Activated CD4-positive, alpha-beta T cell treated with anti-CD3 and anti-CD28 coated beads, Interleukin-2, amount 50 U/mL, for 48 hours (primary cell): Measurements from ENCODE around the gene SCAPER.

Source experiments
- DNase-seq, 2 experiments: peaks; one replicate each; pipeline ENCODE4 v3.0.0-alpha.2; 2020

SCAPER gene

GRCh38 chr15:76386178-76386577, 519.0 kb downstream of the SCAPER start:
- no peak for DNase-seq

DNA sequence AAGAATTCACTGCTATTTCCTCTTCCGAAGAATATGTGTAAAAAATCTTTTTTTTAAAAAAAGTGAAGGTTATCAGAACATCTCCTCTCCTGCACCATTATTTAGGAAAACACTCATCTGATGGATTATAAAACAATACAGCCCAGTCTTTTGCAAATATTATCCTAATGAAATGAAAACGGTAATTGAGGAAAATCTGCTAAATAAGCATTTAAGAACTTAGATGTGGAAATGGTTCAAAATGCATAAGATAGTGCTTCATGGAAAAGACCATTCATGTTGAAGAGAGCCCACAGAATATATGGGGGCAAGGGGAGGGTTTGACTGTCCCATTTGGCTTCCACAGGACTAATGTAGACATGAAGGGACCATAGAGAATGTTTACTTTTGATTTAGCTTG, 520.7 kb downstream of the SCAPER start:
- no peak for DNase-seq

DNA sequence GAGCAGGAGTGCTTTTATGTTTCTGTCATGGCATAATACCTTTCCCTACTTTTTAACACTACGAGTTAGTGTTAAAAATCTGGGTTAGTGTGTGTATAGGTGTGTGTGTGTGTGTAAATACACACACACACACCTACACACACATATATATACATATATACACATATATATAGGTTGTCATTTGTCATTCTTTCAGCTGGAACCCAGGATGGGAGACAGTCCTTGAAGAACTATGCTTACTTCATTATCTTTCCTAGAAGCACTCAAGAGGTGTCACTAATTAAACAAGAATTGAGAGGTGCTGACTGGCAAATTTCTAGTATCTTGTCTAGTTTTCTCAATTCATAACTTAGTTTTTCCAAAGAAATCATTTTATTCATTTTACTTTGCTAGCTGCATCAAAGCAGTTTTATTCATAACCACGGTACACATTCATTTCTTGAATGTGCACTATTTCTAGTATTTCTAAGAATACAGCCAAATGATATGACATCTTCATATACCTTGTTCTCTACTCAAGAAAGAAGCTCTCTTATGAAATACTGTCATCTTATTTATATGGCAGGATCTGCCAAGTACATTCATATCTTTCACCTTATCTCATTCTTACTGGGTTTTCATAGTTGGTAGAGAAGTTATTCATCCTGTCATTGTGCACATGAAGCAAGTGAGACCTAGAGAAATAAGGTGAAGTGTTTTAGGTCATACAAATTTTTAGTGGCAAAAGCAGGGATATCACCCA, 522.0 kb downstream of the SCAPER start:
- DNase-seq, result no peak

DNA sequence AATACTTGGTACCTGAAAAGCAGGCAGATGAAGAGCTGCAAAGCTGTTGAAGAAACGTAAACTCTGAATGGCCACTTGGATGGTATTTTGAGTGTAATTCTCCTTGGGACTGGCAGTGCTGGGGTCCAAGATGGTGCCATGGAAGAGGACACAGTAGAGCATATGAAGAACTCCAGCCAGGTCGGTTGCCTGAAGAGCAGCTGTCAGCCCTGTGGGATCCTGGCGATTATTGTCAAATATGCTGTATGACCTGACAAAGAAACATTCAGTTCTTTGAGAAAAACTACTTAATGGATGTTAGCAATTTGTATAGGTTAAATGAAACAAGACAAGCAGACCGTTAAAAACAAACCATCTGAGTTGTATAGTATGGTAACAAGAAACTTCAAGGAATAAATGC, 523.8 kb downstream of the SCAPER start:
- no peak for DNase-seq

- no peak for DNase-seq
Observed at GRCh38 chr15:76380249-76380648, 524.9 kb downstream of the SCAPER start.

GRCh38 chr15:76378691-76379090, 526.4 kb downstream of the SCAPER start:
- DNase-seq, result no peak

DNA sequence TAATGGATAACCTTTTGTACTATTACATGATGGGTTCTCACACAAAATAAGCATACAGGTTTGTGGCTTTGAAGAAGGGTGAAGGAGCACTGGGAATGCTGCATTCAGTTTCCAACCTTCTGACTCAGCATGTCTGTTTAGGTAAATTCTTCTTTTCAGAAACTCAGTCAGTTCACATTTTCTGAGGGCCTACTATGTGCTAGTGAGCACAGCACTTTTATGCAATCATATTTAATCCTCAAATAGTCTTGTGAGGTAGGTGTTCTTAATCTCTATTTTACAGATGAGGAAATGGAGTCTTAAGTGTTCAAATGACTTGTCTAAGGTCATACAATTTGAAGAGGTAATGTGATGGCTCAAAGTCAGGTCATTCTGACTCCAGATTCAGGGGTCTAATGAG, 527.4 kb downstream of the SCAPER start:
- no peak for DNase-seq

- DNase-seq, result no peak
Observed at GRCh38 chr15:76377217-76377616, 527.9 kb downstream of the SCAPER start.

GRCh38 chr15:76376816-76377215, 528.3 kb downstream of the SCAPER start:
- DNase-seq, result no peak

GRCh38 chr15:76376029-76376428, 529.1 kb downstream of the SCAPER start:
- no peak for DNase-seq

DNA sequence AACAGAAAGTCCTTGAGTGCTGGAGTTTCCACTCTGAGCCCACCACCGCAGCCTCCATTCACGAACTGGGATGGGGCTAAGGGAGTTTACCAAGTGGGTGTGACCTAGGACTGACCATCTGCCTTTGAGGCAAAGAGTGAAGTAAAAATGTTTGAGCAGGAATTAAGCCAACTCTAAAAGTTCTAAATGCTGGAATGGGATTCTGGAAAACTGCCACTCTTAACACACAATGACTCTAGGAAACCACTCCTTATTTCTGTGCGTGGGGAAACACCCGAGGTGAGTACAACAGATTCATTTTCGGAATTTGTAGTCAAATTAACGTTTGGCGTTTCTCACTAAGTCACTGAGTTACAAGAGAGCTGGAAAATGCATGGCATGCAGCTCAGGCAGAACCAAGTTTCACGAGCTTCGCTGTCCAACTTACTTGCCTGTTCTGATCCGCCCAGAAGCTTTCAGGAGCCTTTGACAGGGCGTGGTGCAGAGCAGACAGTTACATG, 537.0 kb downstream of the SCAPER start:
- DNase-seq, result no peak

- DNase-seq, result no peak
Observed at GRCh38 chr15:76366714-76367113, 538.4 kb downstream of the SCAPER start.

- no peak for DNase-seq
Observed at GRCh38 chr15:76363251-76363650, 541.9 kb downstream of the SCAPER start.

GRCh38 chr15:76360416-76360815, 544.7 kb downstream of the SCAPER start:
- no peak for DNase-seq

DNA sequence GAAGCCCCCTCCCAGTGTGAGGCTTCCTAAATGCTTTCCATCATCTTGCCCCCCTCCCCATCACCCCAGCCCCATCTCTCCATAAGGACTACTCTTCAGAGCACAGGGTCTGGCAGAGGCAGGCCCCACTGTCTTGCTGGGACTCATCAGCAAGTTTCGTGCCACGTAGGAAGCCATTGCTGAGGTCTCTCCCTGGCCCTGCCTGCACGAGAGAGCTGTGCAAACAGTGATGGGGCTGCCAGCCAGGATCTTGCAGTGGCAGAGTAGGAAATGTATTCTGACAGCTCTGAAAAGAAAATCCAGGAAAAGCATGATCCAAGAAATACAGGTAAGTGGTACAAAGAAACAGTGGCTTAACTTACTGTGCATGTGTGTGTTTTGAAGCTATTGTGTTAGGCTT, 546.0 kb downstream of the SCAPER start:
- DNase-seq, result no peak

- no peak for DNase-seq
Observed at GRCh38 chr15:76358453-76358852, 546.7 kb downstream of the SCAPER start.

DNA sequence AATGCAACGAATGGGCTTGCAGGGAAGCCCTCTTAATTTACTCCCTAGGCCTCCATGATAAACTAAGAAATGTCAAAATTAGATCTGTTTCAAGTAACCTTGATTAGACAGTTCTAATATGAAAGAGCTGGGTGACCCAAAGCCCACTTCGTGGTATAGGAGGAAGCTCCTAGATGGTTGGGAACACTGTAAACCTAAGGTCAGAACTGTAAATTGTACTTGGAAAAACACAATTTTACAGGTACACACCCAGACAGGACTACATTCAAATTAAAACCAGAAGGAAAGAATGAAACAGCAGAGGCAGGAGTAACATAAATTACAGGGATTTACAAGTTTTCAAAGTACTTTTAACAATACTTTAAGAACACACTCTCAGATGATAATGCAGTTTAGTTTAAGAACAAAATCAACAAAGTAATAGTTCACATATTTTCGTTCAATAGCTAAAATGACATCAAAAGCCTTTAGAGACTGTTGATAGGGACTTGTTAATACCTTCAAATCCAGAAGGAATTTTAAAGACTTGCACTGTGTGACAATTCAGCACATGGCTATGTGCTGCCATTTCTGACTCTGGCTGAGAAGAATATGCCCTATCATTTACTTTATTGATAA, 550.2 kb downstream of the SCAPER start:
- DNase-seq, result no peak

- no peak for DNase-seq
Observed at GRCh38 chr15:76353903-76354302, 551.2 kb downstream of the SCAPER start.

DNA sequence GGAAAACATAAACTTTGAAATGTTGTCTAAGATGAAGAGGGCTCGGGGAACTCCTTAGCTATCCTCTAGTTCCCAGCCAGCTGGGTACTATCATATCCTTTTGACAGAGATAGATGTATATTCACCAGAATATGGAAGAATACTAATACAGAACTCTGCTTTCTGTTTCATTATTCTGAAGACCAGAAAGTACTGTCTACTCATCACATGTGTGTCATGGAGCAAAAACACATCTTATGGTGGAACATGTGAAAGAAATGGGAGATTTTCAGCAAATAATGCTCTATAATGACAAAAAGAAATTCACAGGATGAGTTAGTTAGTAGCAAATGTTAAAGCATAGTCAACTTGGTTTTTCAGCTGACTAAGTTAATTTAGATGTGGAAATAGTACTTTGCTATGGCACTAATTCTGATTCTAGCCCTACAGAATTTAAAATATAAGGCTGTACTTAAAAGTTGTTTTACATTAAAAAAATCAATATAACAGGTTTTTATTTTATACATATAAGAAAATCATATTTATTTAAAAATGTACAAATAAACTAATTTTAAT, 552.0 kb downstream of the SCAPER start:
- no peak for DNase-seq

DNA sequence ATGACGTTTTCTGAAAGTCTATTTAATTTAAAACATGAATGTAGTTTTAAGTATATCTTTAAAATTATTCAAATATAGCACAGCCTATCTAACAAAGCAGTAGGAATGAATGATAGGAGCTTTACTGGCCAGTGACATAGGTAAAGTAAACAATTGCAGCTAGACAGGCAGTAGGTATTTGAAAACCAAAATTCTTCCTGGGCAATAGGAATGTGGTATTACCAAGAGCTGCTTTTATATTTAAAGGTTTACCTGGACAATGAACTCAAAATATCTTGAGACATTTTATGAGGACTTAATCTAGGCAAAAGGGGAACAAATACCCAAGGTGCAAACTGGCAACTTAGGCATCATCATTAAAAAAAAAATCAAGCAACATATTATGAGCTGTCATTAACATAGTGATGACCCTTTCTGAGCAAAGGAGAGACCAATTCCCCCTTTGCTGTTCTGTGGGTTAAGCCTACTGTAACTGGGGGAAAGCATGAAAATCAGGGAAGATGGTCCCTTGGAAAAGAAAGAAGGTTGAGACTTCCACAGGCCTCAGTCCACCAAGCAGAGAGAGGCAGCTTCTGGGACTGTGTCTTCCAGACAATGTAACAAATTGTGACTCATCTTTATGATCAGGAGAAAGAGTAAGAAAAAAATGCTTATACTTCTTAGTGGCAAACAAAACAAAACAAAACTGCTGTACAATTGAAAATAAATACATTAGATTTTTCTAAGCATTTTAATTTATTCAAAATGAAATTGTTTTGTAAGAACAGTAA, 555.7 kb downstream of the SCAPER start:
- DNase-seq, result no peak

DNA sequence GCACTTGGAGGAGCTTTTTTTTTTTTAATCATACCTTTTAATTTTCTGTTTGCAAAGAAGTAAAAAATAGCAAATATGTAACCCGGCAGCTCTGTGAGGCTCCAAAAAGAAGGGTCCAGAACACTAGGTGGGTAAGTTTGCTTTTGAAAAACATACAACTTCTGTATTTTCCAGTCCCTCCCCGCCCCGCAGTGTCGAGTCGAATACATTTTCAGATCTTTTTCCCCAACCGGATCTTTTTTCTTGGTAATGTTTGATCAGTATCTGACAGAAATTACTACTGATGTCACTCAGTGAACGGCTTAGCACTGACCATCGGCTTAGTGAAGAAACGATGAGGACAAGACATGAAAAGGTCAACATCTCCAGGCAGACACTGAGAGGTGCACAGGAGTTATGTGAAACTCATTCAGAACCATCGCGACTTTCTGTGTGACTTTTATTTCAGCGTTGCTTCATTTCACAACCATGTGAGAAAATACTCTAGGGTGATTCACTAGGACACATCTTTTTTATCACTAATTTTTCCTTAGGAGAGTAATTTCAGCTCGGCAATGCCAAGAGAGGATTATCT, 557.6 kb downstream of the SCAPER start:
- DNase-seq, result no peak

- DNase-seq, result no peak
Observed at GRCh38 chr15:76346669-76347481, 558.3 kb downstream of the SCAPER start.
